ENCODE measurements around the gene ZNF735.
"Not testable (repeated sequence)": the region's sequence is repeated elsewhere in the genome, so short reads cannot be mapped to it uniquely, and the experiment has no call there.

The ZNF735 gene

GRCh38 chr7:64206903-64207302 is at the start of gene ZNF735:
ZNF735 (plus strand) TSS chr7:64207203; CDS start chr7:64207203, 0 bp downstream.
- no peak for DNase-seq

GRCh38 chr7:64170974-64171373 is 36.0 kb upstream of the ZNF735 start:
- not testable (repeated sequence) for DNase-seq

DNA sequence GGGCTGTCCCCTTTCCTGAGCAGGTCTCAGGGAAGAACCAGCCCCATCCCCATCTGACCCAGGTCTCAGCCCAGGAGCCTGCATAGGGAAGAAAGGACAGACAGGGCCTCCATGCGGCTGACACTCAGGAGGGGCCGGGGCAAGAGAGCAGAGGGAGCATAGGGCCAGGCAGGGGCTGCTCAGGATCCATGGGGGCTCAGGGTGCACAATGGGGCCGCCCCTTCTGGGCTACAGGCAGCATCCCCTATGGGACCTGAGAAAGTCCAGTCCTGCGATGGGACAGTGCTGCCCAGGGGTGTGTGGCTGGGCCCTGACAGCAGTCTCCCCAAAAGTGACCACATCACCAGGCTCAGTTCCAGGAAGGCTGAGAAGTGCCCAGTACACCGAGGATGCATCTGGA is 32.7 kb upstream of the ZNF735 start:
- no peak for DNase-seq

- no peak for DNase-seq
These were observed 32.1 kb upstream of the ZNF735 start for GRCh38 chr7:64174941-64175340.

DNA sequence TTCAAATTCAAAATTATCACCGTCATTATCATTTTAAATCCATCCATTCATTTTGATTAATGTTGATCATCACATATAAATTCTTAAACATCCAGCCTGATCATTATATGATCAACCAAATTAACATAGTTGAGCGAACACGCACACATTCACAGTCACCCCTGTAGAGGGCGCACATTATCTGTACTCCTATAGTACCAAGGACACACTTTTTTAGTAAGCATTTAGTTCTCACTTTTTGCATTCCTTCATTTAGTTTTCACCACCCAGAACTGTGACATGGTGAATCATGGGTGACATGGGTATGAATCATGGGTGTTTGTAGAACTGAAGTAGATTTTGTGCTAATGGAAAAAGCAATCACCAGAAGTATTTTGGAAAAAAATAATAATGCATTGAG is 26.0 kb upstream of the ZNF735 start:
- DNase-seq = no peak

GRCh38 chr7:64181586-64181985 is 25.4 kb upstream of the ZNF735 start:
- no peak for DNase-seq

DNA sequence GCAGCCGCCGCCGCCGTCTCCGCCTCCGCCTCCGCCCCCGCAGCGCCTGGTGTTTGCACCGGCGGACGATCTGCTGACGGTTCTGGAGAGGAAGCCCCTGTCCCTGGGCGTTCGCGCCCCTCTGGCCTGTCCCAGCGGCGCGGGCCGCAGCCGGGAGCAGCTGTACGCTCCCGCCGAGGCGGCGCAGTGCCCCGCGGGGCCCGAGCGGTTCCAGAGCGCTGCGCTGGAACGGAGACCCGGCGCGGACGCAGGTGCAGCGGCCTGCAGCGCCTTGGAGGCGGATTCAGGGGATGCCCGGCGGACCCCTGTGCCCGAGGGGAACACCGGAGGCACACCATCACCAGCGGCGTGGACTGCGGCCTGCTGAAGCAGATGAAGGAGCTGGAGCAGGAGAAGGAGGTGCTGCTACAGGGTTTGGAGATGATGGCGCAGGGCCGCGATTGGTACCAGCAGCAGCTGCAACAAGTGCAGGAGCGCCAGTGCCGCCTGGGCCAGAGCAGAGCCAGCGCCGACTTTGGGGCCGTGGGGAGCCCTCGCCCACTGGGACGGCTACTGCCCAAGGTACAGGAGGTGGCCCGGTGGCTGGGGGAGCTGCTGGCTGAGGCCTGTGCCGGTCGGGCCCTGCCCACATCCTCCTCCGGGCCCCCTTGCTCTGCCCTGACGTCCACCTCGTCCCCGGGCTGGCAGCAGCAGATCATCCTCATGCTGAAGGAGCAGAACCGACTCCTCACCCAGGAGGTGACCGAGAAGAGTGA is 24.8 kb upstream of the ZNF735 start:
- DNase-seq = no peak

- DNase-seq = no peak
These were observed 23.8 kb upstream of the ZNF735 start for GRCh38 chr7:64183126-64183742.

DNA sequence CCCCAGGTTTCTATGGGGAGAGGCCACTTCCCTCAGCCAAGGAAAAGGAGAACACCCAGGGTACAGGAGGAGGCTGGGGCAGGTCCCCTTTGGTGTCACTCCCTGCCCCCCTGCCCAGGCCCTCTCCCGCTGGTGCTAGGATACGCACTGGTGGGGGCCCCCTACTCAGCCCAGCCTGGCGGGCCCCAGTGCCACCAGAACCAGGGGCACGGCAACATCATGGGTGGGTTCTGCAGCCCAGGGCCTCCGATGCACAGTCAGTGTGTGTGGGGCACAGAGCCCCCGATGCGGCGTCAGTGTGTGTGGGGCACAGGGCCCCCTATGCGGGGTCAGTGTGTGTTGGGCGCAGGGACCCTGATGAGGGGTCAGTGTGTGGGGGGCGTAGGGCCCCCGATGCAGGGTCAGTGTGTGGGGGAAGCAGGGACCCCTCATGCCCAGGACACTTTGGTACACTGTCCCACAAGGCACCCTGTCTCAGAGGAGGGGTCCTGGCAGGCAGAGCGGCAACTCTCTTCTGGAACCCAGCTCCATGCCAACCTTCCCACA is 23.1 kb upstream of the ZNF735 start:
- no peak for DNase-seq

DNA sequence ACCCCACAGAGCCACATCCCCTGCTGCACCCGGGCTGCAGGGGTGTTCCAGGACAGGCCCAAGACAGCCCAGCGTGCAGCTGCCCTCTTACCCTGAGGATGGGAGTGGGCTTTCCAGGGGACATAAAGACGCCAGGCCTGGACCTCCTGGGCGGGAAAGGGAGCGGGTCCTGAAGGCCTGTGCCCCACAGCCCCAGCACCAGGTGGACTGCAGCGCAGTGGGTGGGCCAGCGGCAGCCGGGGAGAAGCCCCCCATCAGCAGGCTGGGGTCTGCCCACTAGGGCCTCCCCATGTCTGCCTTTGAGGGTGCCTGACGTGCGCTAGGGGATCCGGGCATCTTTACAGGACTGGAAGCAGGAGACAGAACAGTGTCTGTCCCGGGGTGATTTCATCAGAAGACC is 22.6 kb upstream of the ZNF735 start:
- DNase-seq = no peak

DNA sequence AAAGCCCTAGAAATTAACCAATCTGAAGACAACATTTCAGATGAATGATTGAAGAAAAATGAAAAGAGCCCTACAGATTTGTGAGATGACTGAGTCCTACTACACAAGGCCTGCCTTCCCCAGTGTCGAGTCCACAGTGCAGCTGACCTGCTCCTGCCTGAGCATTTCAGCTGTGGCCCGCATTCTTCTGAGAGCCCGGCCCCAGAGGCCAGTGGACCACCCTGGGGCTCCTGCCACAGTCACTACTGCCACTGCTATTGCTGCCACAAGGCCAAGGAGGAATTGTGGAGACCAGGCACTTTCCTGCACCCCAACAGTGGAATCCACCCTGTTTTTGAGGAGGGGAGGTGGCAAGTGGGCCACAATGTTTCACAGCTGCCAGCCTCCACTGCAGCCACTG is 19.6 kb upstream of the ZNF735 start:
- no peak for DNase-seq

- DNase-seq = no peak
These were observed 14.8 kb upstream of the ZNF735 start for GRCh38 chr7:64192148-64192704.

- no peak for DNase-seq
These were observed 14.2 kb upstream of the ZNF735 start for GRCh38 chr7:64192775-64193174.

GRCh38 chr7:64219710-64220298 is 12.8 kb downstream of the ZNF735 start:
- not testable (repeated sequence) for DNase-seq

DNA sequence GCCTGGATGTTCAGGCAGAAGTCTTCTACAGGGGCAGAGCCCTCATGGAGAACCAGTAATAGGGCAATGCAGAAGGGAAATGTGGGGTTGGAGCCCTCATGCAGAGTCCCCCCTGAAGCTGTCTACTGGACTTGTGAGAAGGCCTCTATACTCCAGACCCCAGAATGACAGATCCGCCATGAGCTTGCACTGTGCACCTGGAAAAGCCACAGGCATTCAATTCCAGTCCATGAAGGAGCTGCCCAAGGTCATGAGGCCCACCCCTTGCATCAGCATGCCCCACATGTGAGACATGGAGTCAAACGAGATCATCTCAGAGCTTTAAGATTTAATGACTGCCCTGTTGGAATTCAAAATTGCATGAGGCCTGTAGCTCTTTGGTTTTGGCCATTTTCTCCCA is 16.4 kb downstream of the ZNF735 start:
- DNase-seq = no peak

GRCh38 chr7:64228174-64228573 is 21.2 kb downstream of the ZNF735 start, which contains the start of gene ZNF679:
ZNF679 (plus strand) TSS chr7:64228474; CDS start chr7:64249118, 20,644 bp downstream.
- DNase-seq = not testable (repeated sequence)

- no peak for DNase-seq
These were observed 59.4 kb downstream of the ZNF735 start for GRCh38 chr7:64266341-64266919.

Data from NCI-H1048 (cell line).